PC-9 (cell line): ENCODE results near the gene SPHKAP.

Source experiments
- EZH2 ChIP-seq: fragments of 200-600 bp; sonication (generic); IDR thresholded peaks from 2 replicates; pipeline ENCODE4 v1.8.0; 2017; ENCODE audit warnings: antibody characterized with exemption, low read depth
- TF ChIP-seq, protein P1 (sequence below): fragments of 200-600 bp; sonication (generic); conservative IDR thresholded peaks from 2 replicates; pipeline ENCODE4 v1.6.1; 2017; ENCODE audit warnings: mixed run types, antibody characterized with exemption, mild to moderate bottlenecking, moderate library complexity

DNA sequence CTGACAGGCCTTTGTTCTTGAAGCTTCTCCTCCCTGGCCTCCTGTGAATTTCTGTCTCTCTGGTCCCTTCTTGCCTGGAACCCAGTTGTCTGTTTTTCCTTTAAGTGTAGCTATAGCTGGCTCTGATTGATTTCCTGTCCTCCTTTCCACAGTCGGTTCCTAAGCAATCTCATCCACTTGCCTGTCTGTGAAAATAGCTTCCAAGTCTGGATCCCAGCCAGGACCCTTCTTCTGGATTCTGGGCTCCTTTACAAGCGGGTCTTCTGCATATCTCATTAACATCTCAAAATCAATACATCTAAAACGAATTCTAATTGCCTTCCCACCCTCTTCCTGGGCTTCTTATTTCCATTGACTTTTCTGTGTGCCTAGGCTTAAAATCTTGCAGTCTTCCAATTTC is 185.1 kb downstream of the SPHKAP start:
- no peak for TF ChIP-seq EZH2
- TF ChIP-seq, protein P1, sequence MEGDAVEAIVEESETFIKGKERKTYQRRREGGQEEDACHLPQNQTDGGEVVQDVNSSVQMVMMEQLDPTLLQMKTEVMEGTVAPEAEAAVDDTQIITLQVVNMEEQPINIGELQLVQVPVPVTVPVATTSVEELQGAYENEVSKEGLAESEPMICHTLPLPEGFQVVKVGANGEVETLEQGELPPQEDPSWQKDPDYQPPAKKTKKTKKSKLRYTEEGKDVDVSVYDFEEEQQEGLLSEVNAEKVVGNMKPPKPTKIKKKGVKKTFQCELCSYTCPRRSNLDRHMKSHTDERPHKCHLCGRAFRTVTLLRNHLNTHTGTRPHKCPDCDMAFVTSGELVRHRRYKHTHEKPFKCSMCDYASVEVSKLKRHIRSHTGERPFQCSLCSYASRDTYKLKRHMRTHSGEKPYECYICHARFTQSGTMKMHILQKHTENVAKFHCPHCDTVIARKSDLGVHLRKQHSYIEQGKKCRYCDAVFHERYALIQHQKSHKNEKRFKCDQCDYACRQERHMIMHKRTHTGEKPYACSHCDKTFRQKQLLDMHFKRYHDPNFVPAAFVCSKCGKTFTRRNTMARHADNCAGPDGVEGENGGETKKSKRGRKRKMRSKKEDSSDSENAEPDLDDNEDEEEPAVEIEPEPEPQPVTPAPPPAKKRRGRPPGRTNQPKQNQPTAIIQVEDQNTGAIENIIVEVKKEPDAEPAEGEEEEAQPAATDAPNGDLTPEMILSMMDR: no peak
